ENCODE data around the gene CCR6.

DNA sequence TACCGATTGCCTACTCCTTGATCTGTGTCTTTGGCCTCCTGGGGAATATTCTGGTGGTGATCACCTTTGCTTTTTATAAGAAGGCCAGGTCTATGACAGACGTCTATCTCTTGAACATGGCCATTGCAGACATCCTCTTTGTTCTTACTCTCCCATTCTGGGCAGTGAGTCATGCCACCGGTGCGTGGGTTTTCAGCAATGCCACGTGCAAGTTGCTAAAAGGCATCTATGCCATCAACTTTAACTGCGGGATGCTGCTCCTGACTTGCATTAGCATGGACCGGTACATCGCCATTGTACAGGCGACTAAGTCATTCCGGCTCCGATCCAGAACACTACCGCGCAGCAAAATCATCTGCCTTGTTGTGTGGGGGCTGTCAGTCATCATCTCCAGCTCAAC lies 13.5 kb downstream of the CCR6 start:
- TF ChIP-seq, protein P1, sequence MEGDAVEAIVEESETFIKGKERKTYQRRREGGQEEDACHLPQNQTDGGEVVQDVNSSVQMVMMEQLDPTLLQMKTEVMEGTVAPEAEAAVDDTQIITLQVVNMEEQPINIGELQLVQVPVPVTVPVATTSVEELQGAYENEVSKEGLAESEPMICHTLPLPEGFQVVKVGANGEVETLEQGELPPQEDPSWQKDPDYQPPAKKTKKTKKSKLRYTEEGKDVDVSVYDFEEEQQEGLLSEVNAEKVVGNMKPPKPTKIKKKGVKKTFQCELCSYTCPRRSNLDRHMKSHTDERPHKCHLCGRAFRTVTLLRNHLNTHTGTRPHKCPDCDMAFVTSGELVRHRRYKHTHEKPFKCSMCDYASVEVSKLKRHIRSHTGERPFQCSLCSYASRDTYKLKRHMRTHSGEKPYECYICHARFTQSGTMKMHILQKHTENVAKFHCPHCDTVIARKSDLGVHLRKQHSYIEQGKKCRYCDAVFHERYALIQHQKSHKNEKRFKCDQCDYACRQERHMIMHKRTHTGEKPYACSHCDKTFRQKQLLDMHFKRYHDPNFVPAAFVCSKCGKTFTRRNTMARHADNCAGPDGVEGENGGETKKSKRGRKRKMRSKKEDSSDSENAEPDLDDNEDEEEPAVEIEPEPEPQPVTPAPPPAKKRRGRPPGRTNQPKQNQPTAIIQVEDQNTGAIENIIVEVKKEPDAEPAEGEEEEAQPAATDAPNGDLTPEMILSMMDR (IDR thresholded peaks at IDR 0.05), result no peak
- TF ChIP-seq EP300 (IDR thresholded peaks at IDR 0.05), result no peak

Measured in tibial nerve (tissue), 4 donors.